PC-9 (cell line): ENCODE data around the gene MTERF2. TPM values are rescaled to one million over a fixed set of nuclear protein-coding genes. Genes with fewer than 3 reads are reported as not detected.
"Not testable (repeated sequence)": the region's sequence is repeated elsewhere in the genome, so short reads cannot be mapped to it uniquely, and the experiment has no call there.

Experiments used
- BruUV-seq: library from RNA; stranded (reverse); fragments of 400-500 nt; replicated peaks from 2 replicates; lab custom pipeline; 2021; lab: Mats Ljungman, UMichigan
- CTCF ChIA-PET: fragments of 300-600 bp; sonication (Branson Sonifier 250); formaldehyde crosslinking; loops from one replicate; lab custom pipeline; 2022; ENCODE audit warnings: antibody characterized with exemption; lab: Charles Lee
- POLR2A ChIA-PET: fragments of 300-600 bp; sonication (Branson Sonifier 250); formaldehyde crosslinking; loops from one replicate; lab custom pipeline; 2022; ENCODE audit warnings: antibody characterized with exemption; ENCODE audit not compliant: unreplicated experiment; lab: Charles Lee
- DNase-seq, 2 experiments: peaks; one replicate each; pipeline versions ENCODE4 v3.0.0 to v3.0.0-alpha.2; 2015 to 2022; ENCODE audit warnings: mixed read lengths in 1 of 2
- H2AFZ ChIP-seq: fragments of 200-600 bp; sonication (generic); 2 replicates; pipeline ENCODE4 v1.8.1; 2017; ENCODE audit warnings: antibody characterized with exemption
- H3F3A ChIP-seq: fragments of 200-600 bp; sonication (generic); 2 replicates; pipeline ENCODE4 v1.8.1; 2017; ENCODE audit warnings: antibody characterized with exemption, mild to moderate bottlenecking, low read depth; ENCODE audit not compliant: insufficient read depth
- H3K27ac ChIP-seq: fragments of 200-600 bp; sonication (generic); 2 replicates; pipeline ENCODE4 v1.6.1; 2016; ENCODE audit warnings: mixed run types
- H3K27me3 ChIP-seq: fragments of 200-600 bp; sonication (generic); 2 replicates; pipeline ENCODE4 v1.6.1; 2016; ENCODE audit warnings: low read depth, mixed run types; ENCODE audit not compliant: insufficient read depth
- H3K36me3 ChIP-seq: fragments of 200-600 bp; sonication (generic); 2 replicates; pipeline ENCODE4 v1.6.1; 2016; ENCODE audit warnings: low read depth, mixed run types
- H3K4me1 ChIP-seq: fragments of 200-600 bp; sonication (generic); replicated peaks from 2 replicates; pipeline ENCODE4 v1.6.1; 2016; ENCODE audit warnings: mixed run types; ENCODE audit not compliant: insufficient read depth
- H3K4me2 ChIP-seq: fragments of 200-600 bp; sonication (generic); 2 replicates; pipeline ENCODE4 v1.6.1; 2017; ENCODE audit warnings: mixed run types
- H3K4me3 ChIP-seq: fragments of 200-600 bp; sonication (generic); 2 replicates; pipeline ENCODE4 v1.6.1; 2016; ENCODE audit warnings: mixed run types
- H3K79me2 ChIP-seq: fragments of 200-600 bp; sonication (generic); 2 replicates; pipeline ENCODE4 v1.6.1; 2017; ENCODE audit warnings: low read depth, mixed run types
- H3K9me2 ChIP-seq: fragments of 200-600 bp; sonication (generic); 2 replicates; pipeline ENCODE4 v1.8.1; 2017; ENCODE audit warnings: mild to moderate bottlenecking; ENCODE audit not compliant: insufficient read depth
- H3K9me3 ChIP-seq: fragments of 200-600 bp; sonication (generic); 2 replicates; pipeline ENCODE4 v1.8.1; 2016; ENCODE audit warnings: low read depth; ENCODE audit not compliant: insufficient read depth
- H4K20me1 ChIP-seq: fragments of 200-600 bp; sonication (generic); 2 replicates; pipeline ENCODE4 v1.8.1; 2017; ENCODE audit not compliant: insufficient read depth
- EZH2 ChIP-seq: fragments of 200-600 bp; sonication (generic); IDR thresholded peaks from 2 replicates; pipeline ENCODE4 v1.8.0; 2017; ENCODE audit warnings: antibody characterized with exemption, low read depth
- intact Hi-C: fragments of 100-400 bp; cut with micrococcal nuclease; formaldehyde crosslinking; loops from one replicate; pipeline ENCODE4 v1.10.0; 2022; ENCODE audit not compliant: unreplicated experiment
- total RNA-seq: library from RNA; stranded (reverse); gene quantifications from 2 replicates; pipeline ENCODE4 v1.2.3, GENCODE V29; 2021
- TF ChIP-seq, protein P1 (sequence below): fragments of 200-600 bp; sonication (generic); conservative IDR thresholded peaks from 2 replicates; pipeline ENCODE4 v1.6.1; 2017; ENCODE audit warnings: mixed run types, antibody characterized with exemption, mild to moderate bottlenecking, moderate library complexity

Gene MTERF2
- total RNA-seq, 1 experiment from 2014 or later, result 8.2 TPM

DNA sequence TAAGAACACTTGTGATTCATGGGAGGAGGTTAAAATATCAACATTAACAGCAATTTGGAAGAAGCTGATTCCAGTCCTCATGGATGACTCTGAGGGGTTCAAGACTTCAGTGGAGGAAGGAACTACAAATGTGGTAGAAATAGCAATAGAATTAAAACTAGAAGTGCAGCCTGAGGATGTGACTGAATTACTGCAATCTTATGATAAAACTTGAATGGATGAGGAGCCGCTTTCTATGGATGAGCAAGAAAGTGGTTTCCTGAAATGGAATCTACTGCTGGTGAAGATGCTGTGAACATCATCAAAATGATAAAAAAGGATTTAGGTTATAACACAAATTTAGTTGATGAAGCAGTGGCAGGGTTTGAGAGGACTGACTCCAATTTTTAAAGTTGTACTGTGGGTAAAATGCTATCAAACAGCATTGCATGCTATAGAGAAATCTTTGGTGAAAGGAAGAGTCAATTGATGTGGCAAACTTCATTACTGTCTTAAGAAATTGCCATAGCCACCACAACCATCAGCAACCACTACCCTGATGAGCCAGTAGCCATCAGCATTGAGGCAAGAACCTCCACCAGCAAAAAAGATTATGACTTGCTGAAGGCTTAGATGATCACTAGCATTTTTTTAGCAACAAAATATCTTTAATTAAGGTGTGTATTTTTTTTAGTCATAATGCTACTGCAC, 25.9 kb upstream of the MTERF2 start:
- no peak for DNase-seq
- no peak overlapping the region for H3K4me2 ChIP-seq
- BruUV-seq, result no TSS peak
- intact Hi-C loops, result no loop called here
- H4K20me1 ChIP-seq, result no peaks in the 10 kb centered on the region
- no peak overlapping the region for H3K27ac ChIP-seq
- H3K27me3 ChIP-seq, result no peaks in the 10 kb centered on the region
- H3K79me2 ChIP-seq, result no peaks in the 10 kb centered on the region
- H3K4me1 ChIP-seq, result no peaks in the 10 kb centered on the region
- POLR2A ChIA-PET, result no interaction called here
- TF ChIP-seq, protein P1, sequence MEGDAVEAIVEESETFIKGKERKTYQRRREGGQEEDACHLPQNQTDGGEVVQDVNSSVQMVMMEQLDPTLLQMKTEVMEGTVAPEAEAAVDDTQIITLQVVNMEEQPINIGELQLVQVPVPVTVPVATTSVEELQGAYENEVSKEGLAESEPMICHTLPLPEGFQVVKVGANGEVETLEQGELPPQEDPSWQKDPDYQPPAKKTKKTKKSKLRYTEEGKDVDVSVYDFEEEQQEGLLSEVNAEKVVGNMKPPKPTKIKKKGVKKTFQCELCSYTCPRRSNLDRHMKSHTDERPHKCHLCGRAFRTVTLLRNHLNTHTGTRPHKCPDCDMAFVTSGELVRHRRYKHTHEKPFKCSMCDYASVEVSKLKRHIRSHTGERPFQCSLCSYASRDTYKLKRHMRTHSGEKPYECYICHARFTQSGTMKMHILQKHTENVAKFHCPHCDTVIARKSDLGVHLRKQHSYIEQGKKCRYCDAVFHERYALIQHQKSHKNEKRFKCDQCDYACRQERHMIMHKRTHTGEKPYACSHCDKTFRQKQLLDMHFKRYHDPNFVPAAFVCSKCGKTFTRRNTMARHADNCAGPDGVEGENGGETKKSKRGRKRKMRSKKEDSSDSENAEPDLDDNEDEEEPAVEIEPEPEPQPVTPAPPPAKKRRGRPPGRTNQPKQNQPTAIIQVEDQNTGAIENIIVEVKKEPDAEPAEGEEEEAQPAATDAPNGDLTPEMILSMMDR, result no peak
- TF ChIP-seq EZH2, result no peak
- no peaks in the 10 kb centered on the region for H3K9me2 ChIP-seq
- CTCF ChIA-PET, result interaction anchor here (1.4 kb wide), 1 partner anchor 25 kb away, joined by 5 read pairs; the partner anchor contains the start of gene MTERF2
- no peak overlapping the region for H2AFZ ChIP-seq
- H3K4me3 ChIP-seq, result no peak overlapping the region
- H3K9me3 ChIP-seq, result no peaks in the 10 kb centered on the region
- H3K36me3 ChIP-seq, result no peaks in the 10 kb centered on the region
- H3F3A ChIP-seq, result peaks cover 5% of the 10 kb centered on the region; the same call in 1 of the 2 replicates

DNA sequence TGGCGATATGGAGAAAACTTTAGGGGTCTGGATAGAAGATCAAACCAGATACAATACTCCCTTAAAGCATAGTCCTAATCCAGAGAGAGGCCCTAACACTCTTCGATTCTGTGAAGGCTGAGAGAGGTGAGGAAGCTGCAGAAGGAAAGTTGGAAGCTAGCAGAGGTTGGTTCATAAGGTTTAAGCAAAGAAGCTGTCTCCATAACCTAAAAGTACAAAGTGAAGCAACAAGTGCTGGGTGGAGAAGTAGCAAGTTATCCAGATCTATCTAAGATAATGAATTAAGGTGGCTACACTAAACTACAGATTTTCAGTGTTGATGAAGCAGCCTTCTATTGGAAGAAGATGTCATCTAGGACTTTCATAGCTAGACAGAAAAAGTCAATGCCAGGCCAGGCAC, 24.6 kb upstream of the MTERF2 start:
- CTCF ChIA-PET, result no interaction called here
- Histone ChIP-seq H3K9me2 (no peaks in the 10 kb centered on the region), H4K20me1 (no peaks in the 10 kb centered on the region), H3K79me2 (no peaks in the 10 kb centered on the region), H3K27me3 (no peaks in the 10 kb centered on the region), H3K36me3 (no peaks in the 10 kb centered on the region), H3K4me3 (no peak overlapping the region), H2AFZ (no peak overlapping the region), H3K9me3 (no peaks in the 10 kb centered on the region), H3F3A (0 out of 2 replicates have a peak, but pooled peaks cover 4% of the 10 kb centered on the region), H3K27ac (no peak overlapping the region), H3K4me2 (no peak overlapping the region), H3K4me1 (no peaks in the 10 kb centered on the region)
- intact Hi-C loops, result no loop called here
- POLR2A ChIA-PET, result interaction anchor here (0.7 kb wide), 1 partner anchor 93 kb away, joined by 3 read pairs; no protein-coding TSS in a partner anchor
- TF ChIP-seq, protein P1, result no peak
- no peak for TF ChIP-seq EZH2
- BruUV-seq, result no TSS peak
- no peak for DNase-seq

DNA sequence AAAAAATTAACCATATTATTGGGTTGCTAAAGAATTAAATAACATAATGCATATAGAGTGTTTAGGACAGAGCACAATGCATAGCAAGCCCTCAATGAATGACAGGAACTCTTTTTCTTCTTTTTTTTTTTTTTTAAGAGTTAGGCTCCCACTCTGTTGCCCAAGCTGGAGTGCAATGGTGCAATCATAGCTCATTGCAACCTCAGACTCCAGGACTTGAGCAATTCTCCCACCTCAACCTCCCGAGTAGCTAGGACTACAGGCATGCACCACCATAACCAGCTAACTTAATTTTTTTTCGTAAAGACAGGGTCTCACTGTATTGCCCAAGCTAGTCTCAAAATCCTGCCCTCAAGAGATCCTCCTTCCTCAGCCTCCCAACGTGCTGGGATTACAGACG, 20.5 kb upstream of the MTERF2 start:
- no peak for DNase-seq
- TF ChIP-seq, protein P1, result no peak
- no peak for TF ChIP-seq EZH2
- POLR2A ChIA-PET, result no interaction called here
- H3K36me3 ChIP-seq, result no peaks in the 10 kb centered on the region; the same call in 1 of the 2 replicates
- no TSS peak for BruUV-seq
- H3K4me2 ChIP-seq, result no peak overlapping the region
- H3K4me1 ChIP-seq, result no peaks in the 10 kb centered on the region
- no peaks in the 10 kb centered on the region for H3K9me3 ChIP-seq
- intact Hi-C loops, result no loop called here
- H3F3A ChIP-seq, result 0 out of 2 replicates have a peak, but pooled peaks cover 4% of the 10 kb centered on the region
- no peak overlapping the region for H3K27ac ChIP-seq
- H3K79me2 ChIP-seq, result no peaks in the 10 kb centered on the region
- H3K4me3 ChIP-seq, result no peak overlapping the region
- H4K20me1 ChIP-seq, result no peaks in the 10 kb centered on the region
- H3K9me2 ChIP-seq, result no peaks in the 10 kb centered on the region
- H2AFZ ChIP-seq, result no peak overlapping the region
- CTCF ChIA-PET, result no interaction called here
- no peaks in the 10 kb centered on the region for H3K27me3 ChIP-seq

DNA sequence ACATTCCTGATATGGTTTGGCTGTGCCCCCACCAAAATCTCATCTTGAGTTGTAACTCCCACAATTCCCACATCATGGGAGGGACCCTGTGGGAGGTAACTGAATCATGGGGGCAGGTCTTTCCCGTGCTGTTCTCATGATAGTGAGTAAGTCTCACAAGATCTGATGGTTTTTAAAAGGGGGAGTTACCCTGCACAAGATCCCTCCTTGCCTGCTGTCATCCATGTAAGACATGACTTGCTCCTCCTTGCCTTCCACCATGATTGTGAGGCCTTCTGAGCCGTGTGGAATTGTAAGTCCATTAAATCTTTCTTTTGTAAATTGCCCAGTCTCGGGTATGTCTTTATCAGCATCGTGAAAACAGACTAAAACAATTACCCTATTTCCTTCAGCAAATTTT, 15.7 kb upstream of the MTERF2 start:
- H3K27me3 ChIP-seq, H3K79me2 ChIP-seq, H3K4me3 ChIP-seq, H3K4me2 ChIP-seq, H4K20me1 ChIP-seq, CTCF ChIA-PET, BruUV-seq, H3K27ac ChIP-seq, H3F3A ChIP-seq, H3K9me3 ChIP-seq, H3K36me3 ChIP-seq, H3K9me2 ChIP-seq, H3K4me1 ChIP-seq, DNase-seq, intact Hi-C loops, H2AFZ ChIP-seq: not testable (repeated sequence)
- POLR2A ChIA-PET, result interaction anchor here (0.6 kb wide), 1 partner anchor 123 kb away, joined by 6 read pairs; no protein-coding TSS in a partner anchor
